ENCODE measurements around the gene KCNN3.

Gene KCNN3

DNA sequence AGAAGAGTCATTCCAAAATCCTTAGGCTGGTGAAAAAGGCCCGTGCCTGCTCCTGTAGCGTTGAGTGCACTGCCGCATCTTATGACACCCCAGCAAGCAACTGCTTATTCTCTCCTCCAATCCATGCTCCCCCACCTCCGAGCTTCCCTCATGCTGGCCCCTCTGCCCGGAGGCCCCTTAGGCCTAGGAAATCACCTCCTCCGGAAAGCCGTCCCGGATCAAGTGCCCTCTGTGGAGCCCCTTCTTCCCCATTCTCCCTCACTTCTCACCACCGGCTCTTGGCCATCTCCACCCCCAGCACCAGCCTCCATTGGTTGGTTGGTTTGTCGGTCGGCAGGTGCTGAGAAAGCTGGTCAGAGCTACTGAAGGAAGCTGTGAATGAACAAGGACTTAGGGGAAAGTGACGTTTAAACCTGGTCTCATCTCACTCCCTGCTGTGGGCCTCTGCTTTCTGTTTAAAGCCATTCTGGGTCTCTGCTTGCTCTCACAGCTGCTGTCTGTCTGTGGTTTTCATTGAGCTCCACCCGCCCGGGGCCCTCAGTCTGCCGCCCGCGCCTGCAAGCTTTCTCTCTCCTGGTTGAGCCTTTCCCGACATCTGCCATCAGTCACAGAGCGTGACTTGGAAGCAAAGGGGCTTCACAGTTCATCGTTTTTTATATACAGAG is 122.2 kb downstream of the KCNN3 start:
- peak; percentile 77 for DNase-seq

DNA sequence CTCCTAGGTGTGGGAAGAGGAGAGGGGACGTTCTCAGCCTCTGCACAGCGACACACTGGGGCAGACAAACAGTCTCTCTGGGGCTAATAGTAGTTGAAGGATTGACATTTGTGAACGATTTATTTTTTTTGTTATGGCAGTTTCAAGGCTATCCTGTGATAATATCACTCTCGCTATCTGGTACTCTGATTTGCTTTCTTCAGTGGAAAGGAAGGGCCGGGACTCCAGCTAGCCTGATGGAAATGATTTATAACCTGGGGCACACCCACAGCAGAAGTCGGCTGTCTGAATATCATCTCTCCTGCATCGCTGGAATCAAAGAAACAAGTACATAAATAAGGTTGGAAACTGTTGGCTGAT is 122.7 kb downstream of the KCNN3 start:
- DNase-seq: no peak

DNA sequence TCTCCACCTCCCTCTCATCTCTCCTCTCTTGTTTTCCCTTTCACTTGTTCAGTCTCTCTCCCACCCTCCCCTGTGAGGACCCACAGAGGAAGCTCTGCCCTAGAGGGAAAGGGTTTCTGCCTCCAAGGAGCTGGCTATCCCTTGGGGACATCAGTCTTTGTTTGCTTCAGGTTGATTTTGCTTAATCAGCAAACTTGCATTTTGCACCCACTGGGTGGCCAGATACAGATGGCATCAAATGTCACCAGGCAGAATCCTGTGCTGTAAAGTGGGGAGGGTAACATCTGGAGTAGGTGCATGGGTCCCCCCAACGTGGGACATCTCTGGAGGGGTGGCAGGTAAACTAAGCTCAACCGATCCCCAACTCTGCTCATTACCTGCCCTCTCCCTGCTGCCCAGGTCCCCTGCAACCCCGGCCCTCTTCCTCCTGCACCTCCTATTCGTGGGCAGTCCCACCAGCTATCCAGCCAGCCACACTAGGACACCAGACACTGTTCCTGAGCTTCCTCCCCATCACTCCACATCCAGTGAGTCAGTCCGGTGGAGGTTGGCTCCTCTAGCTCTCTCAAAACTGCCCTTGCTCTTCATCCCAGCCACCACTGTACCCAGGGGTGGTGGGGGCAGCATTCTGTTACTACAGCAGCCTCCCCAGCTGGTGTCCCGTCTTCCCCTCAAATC is 123.3 kb downstream of the KCNN3 start:
- no peak for DNase-seq

DNA sequence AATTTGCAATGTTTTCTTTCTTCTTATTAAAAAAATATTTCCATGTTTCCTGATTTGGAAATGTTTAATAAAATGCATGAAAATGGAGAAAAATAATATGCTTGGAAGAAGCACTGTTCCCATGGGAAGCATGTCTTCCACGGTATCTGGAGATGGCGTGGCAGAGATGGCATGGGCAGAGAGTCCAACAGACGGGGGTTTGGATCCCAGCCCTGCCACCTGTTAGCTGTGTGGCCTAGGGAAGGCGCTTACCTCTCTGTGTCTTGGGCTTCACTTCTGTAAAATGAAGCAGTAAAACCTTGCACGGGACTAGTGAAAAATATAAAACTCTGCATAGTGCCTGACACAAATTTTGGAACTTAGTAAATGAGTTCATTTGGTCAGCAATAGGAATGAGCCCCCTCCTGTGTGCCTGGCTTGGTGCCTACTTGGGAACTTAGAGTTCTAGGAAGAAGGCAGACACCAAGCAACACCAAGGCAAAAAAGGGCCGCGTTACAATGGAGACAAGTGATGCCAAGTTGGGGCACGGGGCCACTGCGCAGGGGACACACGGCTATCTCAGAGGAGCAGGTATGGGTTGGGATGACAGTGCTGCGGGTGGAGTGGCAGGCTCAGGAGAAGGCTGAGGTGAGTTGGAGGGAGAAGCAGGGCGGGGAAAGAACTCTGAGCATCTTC is 124.2 kb downstream of the KCNN3 start:
- DNase-seq: no peak

DNA sequence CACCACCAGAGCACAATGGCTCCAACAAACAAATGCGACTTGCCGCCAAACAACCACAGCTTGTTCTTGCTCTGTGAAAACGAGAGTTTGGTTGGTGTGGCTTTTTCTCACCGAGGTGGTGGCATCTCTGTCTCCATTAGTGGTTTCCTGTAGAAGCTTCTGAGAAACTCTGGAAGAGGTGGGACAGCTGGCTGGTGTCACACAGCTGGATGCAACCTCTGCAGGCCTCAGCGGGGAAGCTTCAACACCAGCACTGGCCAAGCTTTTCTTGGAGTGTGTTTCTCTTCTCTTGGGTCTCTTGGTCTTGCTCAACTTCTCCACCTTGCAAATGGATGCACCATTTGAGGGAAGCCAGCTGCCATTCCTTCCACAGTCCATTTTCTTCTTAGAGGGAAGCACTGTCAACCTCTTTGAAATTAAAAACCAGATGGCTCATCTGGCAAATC is 124.8 kb downstream of the KCNN3 start:
- no peak for DNase-seq

DNA sequence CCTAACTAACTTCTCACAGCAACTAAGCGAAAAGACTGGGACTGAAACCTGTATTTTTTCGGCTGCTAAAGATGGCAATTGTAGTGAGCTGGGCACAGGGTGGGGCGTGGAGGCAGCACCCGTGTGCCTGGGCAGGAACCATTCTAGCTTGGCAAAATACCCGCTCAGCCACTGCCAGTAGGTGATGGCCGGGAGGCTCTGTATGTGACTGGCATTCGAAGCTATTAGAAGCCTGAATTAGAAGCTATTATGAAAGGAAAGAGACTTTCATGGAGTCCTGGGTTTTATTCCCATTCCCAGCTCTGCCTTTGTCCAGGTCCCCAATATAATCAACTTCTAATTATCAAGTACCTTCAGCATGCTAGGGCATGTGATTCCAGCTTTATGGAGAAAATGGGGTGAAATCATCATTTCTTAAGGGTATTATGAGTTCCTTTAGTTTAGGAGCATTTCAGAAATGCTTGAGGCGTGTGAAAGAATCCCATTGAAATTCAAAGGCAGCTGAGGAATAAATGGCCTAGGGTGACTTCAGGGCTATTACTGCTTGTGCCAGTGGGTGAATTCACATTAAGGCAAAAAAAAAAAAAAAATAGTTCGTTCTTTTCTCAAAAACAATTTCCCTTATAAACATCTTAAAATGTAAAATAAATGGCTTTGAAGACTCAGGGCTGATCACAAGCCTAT is 125.6 kb downstream of the KCNN3 start:
- no peak for DNase-seq

DNA sequence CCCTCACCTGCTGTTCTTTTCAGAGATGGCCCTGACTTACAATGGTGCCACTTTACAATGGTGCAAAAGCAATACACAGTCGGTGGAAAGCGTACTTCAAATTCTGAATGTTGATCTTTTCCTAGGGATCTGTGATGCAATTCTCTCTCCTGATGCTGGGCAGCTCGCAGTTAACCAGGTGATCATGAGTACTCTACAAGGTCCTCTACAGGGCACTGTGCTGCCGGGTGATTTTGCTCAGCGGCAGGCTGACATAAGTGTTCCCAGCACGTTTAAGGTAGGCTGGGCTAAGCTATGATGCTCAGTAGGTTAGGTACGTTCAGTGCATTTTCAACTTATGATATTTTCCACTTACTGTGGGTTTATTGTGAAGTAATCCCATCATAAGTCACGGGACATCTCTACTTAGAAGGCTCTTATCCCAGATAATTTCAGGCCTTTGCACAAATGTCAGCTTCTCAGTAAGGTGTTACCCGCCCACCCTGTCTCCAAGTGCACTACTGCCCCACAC is 126.5 kb downstream of the KCNN3 start:
- DNase-seq: no peak

DNA sequence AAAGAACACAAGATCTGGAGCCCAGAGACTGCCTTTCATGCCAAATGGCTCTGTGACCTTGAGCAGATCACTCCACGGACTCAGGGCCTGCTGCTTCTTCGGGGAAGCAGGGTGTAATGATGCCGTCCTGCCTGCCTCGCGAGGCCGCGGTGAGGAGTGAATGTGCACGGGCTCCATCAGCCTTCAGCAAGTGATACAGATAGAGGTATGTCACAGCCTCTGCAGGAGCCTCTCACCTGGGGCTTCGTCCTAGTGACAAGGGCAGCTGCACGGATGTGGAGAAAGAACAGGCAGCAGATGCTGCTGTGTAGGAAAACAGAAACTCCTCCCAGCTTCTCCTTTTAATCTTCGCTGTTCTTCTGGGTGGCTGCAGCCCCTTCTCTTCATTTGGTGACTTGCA is 127.5 kb downstream of the KCNN3 start:
- DNase-seq: no peak

DNA sequence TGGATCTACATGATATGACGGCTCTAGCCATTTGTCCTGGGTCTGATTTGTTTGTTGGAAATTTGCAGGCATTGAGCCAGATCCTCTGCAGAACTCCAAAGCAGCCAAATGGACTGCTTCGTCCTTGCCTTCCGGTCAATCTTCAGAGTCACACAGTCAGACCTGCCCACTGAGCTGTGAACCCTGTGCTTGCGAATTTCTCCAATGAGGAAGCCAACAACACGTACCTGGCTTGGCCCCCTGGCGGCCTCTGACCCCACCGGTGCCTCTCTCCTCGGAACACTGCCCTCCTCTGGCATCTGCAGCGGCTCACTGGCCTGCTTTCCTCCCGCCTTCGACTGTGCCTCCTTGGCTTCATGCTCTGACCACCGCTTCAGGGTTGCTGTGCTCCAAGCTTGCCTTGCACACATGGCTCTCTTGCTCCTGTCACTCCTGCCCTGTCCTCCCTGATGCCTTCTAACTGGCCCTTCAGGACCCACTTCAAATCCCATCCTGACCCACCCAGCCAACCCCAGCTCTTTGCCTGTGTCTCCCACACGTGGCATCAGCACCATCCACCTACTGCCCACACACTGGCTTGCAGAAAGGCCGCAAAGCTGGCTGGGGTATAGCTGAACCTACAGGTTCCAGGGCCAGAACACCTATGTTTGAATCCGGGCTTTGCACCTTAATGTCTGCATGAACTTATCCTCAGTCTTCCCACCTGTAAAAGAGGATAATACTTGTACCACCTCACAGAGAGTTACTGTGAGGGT is 128.2 kb downstream of the KCNN3 start:
- DNase-seq: no peak

DNA sequence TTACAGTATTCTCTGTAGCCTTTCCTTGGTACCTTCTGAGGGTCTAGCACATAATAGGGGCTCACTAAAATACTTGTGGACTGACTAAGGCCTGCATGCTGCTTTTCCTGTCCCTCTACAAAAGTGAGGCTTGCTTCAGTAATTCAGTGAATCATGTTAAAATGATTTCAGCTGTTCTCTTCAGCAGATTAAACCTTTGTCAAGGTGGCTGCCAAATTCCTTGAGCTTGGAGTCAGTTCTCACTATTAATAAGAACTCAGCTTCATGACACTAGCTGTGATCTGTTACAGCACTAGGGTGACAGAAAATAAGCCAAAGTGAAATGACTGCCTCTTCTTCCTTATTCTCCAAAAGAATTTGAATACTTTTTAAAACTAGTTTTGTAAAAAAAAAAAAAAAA is 128.8 kb downstream of the KCNN3 start:
- no peak for DNase-seq

DNA sequence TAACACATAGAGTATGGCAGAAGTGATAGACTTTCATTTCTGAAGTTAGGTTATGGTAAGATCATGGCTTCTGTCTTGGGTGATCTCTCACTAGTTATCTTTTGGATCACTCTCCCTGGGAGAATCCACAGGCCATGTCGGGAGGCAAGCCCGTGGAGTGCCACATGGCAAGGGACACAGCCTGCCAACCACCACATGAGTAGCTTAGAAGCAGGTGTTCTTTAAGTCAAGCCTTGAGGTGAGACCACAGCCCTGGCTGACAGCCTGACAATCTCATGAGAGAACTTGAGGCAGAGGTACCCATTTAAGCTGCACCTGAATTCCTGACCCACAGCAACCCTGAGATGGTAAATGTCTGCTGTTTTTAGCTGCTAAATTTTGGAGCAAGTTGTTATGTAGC is 130.4 kb downstream of the KCNN3 start:
- DNase-seq: no peak

DNA sequence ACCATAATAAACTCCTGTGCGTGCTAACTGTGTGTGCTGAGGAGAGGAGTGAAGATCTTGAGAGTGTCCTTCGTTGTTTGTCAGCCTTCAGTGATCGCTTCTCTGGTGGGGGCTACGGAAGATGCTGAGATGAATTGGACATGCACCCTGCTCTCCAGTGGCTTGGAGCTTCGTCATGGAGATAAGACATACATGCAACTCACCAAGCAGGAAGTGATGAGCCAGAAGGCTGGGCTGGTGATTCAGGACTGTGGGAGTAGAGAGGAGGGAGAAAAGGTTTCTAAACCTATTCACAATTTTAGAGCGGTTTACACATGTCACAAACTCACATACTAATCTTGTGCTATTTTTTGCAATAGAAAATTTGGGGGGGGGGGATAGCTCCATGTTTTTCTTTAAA is 133.2 kb downstream of the KCNN3 start:
- DNase-seq: no peak

DNA sequence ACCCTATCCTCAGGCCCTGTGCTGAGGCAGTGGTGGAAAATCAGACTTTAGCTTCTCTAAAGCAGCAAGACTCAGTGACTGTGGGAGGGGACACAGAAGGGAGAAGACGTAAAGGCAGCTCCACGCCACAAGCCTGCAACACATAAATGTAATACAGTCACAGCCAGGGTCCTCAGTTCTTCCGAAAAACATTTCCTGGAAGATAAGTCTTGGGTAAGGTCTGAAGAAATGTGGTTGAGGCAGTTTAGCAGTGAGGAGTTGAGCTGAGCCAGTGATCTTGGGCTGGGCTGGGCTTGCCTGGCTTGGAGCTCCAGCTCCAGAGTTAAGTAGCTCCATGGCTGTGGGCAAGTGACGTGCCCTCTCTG is 134.3 kb downstream of the KCNN3 start:
- no peak for DNase-seq

DNA sequence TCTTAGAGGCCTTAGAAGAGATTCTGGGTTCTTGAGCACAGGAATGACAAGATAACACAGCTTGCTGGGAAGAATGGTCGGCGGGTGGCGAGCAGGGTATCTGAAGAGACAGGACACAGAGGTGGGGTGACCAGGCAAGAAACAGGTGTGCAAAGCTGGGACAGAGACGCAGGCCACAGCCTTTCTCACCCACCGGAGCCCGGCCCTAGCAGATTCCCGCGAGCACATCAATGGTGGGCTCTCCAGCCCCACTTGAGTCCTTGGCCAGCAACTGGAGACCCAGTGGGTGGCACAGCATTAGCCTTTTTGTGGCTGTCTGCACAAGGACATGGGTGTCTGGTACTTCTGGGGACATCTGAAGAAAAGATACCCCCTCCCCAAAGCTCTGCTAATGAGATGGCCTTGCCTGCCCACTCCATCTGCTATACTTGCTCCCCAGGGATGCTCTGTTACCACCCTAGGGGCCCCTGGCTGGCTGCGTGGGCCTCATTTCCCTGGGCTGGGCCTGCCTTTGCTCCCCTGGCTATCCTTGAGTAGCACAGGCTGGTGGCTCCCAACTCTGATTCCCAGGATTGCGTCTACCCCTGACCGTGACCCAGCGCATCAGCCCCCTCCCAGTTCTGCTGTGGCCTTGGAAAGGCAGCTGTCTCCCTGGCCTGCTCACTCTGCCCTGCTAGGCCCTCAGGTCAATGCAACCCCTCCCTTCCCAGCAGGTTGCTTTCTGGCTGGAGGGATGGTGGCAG is 134.8 kb downstream of the KCNN3 start:
- no peak for DNase-seq

DNA sequence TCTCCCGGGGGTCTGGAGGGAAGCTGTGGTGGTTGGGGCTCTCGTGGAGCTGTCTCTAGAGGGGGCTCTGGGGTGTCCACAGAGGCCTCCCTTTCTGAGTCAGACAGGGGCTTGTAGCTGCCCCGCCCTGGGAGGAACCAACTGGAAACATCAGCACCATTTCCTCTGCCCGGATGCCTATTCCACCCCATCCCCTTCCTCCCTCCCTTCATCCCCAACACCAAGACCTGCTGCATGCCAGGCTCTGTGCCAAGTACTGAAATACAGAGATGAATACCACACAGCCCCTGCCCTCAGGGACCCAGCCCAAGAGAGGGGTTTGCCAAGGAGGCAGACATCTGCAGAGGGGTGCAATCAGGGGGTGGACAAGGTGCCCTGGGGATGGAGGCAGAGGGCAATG is 136.5 kb downstream of the KCNN3 start:
- DNase-seq: no peak

DNA sequence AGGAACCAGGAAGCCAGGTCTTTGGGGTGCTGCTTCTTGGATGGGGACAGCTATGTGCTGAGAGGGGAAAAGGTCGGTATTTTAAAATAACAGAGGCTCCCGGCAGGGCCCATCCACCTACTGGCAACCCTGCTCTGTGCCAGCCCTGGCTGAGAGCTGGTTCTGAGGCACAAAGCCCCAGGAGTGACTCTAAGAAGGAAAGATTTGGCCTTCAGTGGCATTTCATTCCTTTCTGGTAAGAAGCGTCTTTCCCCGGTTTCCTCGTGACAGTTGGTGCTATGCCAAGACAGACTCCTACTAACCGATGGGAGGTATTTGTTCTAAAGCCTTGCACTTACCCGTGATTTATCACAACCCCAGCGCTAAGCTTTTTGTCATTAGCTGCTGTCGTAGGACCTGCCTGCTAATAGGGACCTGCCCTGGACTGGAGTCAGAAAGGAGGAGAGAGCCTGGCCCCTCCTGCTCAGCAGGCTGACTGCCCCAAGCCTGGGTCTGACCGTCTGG is 139.0 kb downstream of the KCNN3 start:
- no peak for DNase-seq

DNA sequence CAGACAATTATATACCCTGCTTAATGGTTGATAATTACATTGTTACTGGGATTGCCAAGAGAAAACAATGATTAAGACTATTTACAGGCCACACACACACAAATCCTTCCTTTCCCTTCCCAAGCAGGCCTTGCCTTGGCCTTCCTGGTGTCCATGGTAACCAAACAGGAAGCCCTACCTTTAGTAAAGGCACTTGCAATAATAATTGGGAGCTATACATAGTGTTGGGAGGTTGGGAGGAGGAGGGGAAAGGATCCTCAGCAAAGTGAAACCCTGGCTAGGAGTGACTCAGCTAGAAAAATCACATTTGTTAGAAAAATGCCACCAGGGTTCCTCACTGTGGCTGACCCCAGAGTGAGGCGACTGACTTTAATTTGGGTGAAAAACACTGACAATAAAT is 139.8 kb downstream of the KCNN3 start:
- DNase-seq: no peak

DNA sequence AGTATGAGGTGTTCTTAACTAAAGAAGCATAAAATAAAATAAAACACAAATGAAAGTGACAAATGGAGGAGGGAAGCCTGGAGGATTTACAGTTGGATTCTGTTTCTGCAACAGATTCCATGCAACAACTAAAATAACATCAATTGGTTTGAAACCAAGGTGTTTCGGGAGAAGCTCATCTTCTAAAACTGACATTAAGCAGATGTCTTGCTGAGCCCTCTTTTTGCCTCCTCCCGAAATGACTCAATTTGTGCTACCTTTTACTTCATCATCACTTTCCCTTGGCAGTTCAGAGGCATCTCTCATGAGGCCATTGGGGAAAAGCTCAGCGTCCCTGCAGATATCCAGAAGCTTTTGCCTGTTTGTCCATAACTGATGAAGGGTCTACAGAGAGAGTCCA is 140.5 kb downstream of the KCNN3 start:
- DNase-seq: no peak

DNA sequence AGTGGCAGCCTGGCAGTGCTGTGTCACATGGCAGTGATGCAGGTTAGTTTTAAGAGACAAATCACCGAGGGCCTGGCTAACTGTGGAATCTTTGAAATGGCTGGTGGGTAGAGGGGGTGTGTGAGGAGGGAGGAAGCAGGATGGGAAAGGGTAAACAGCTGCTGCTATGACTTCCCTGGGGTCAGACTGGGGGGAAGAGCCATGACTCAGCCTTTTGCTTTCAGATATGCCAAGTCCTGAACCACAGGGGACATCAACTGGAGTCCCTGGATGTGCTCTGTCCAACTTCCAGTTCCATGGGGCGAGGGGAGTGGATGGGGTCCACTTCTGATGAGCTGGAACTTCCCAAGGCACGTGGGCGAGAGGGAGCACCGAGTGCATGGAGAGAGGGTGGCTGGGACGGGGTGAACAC is 141.0 kb downstream of the KCNN3 start:
- no peak for DNase-seq

DNA sequence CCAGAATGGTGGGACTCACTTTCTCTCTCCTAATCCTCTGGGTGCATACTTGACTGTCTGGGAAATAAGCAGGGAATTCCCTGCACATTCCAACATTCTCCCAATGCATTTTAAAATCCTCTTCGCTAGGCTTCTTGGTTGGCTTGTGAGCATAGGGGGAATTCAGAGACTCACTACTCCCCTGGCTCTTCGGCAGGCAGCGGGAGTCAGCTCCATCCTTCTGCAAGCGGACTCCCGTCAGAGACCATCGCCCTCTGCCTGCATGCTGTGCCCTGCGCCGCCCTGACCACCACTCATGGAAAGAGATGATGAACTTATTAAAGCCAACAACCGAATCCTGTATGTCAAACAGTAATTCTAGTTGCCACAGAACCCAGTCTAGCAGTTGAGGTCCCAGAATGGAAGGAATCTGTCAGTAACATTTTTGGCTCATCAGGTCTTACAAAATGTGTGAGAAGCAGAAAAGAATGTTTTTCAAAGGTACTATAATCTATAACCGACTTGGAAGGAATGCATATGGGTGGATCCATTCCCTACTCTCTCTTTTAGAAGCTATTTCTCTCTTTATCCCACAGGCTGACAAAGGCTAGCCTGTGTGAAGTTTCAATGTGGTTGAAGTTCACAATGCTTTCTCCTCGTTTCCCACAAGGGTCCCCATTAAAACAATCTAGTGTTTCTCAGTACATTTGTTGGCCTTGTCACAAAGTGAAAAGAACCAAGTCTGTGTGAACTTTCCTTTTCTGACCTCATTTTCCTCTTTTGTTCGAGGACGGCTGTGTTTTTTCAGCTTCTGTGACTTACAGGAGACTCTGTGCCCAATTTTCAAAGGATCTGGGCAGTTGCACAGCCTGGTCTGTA is 143.0 kb downstream of the KCNN3 start:
- DNase-seq: no peak

DNA sequence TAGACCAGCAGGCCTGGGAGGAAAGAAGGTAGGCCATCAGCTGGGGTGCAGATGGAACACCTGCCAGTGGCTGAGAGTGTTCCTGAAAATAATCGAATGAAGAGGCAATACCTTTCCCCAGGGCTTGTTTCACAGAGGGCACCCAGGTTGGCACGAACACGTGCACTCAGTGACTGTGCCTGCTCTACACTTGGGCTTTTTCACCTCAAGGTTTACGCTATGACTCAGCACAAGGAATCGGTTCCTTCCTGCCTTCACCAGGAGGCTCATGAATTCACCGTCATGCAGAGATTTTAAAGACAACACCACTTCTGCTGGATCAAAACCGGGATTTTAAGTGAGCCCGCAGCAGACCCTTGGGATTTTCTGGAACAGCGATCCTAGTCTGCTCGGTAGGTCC is 143.6 kb downstream of the KCNN3 start:
- DNase-seq: no peak

Measured in femur (tissue), 1 donor.